Coronary artery (tissue), 2 donors: Measurements from ENCODE around the gene SPRED2.

Source experiments
- DNase-seq: peaks from one replicate; pipeline ENCODE4 v3.0.0-alpha.2; 2017; ENCODE audit warnings: low spot score
- H3K27ac ChIP-seq, 2 donors: fragments of 200-600 bp; sonication (generic); one replicate each; pipeline ENCODE4 v1.5.1; 2016 to 2019
- H3K4me3 ChIP-seq: fragments of 200-600 bp; sonication (generic); 2 replicates; pipeline ENCODE4 v1.5.1; 2016; ENCODE audit warnings: mild to moderate bottlenecking, moderate library complexity
- TF ChIP-seq, protein P1 (sequence below): fragments of 200-600 bp; sonication (generic); IDR thresholded peaks from one replicate; pipeline ENCODE4 v1.5.1; 2019; ENCODE audit warnings: antibody characterized with exemption

SPRED2 gene

DNA sequence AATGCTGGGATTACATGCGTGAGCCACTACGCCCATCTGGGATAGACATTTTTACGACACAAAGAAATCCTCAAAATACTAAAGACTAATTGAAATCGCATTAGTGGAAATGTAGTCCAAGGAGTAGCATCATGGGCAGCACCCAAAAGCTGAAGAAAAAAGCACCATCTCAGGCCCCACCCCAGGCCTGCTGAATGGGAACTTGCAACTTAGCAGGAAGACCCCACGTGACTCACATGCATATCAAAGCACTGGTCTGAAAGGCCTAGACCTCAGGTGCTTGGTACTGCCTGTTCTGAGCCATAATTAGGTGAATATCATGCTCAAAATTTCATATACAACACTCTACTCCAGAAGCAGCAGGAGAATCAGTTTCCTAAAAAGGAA, 28.9 kb downstream of the SPRED2 start:
- Histone ChIP-seq H3K4me3 (no peak overlapping the region), H3K27ac (no peak overlapping the region)
- TF ChIP-seq, protein P1, sequence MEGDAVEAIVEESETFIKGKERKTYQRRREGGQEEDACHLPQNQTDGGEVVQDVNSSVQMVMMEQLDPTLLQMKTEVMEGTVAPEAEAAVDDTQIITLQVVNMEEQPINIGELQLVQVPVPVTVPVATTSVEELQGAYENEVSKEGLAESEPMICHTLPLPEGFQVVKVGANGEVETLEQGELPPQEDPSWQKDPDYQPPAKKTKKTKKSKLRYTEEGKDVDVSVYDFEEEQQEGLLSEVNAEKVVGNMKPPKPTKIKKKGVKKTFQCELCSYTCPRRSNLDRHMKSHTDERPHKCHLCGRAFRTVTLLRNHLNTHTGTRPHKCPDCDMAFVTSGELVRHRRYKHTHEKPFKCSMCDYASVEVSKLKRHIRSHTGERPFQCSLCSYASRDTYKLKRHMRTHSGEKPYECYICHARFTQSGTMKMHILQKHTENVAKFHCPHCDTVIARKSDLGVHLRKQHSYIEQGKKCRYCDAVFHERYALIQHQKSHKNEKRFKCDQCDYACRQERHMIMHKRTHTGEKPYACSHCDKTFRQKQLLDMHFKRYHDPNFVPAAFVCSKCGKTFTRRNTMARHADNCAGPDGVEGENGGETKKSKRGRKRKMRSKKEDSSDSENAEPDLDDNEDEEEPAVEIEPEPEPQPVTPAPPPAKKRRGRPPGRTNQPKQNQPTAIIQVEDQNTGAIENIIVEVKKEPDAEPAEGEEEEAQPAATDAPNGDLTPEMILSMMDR, result no peak
- no peak for DNase-seq

DNA sequence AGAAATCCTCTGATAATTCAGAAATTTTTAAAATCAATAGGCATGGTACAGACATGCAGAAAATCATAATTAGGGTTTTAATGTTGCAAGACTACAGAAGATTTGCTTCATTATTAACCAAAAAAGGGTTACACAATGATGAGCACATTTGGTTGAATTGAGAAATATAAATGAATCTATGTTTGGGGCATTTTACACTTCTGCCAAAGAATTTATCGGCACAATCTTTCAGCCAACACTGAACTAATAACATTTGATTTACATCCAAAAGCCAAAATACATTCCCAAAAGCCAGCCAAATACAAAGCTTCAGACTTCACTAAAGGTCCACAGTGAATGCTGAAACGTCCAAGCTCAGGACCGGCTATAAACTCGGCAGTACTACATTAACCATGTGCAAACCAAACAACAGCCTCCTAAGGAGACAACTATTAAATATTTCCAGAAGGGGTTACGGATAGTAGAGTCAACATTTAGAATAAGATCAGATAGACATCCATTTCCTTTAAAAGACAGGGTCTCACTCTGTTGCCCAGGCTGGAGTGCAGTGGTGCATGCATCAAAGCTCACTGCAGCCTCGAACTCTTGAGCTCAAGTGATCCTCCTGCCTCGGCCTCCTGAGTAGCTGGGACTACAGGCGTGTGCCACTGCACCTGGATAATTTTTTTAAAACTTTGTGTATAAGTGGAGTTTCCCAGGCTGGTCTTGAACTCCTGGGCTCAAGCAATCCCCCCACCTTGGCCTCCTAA, 29.4 kb downstream of the SPRED2 start:
- Histone ChIP-seq H3K27ac (no peak overlapping the region), H3K4me3 (no peak overlapping the region)
- no peak for DNase-seq
- TF ChIP-seq, protein P1, result no peak

DNA sequence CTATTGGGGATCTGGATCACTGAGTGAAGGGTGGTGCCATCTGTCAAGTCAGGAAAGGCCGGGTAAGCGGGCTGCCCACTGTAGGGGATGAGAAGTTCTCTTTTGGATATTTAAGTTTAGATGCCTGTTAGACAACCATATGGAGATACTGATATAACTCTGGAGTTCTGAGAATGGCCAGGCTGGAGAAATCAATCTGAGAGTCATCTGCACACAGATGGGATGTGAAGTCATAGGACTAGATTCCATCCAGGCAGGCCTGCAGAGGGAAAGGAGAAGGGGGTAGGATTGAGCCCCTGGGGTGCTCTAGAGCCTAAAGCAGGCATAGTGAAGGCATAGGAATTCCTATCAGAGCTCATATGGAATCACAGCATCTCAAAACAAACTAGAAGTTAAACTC, 30.1 kb downstream of the SPRED2 start:
- TF ChIP-seq, protein P1, result no peak

DNA sequence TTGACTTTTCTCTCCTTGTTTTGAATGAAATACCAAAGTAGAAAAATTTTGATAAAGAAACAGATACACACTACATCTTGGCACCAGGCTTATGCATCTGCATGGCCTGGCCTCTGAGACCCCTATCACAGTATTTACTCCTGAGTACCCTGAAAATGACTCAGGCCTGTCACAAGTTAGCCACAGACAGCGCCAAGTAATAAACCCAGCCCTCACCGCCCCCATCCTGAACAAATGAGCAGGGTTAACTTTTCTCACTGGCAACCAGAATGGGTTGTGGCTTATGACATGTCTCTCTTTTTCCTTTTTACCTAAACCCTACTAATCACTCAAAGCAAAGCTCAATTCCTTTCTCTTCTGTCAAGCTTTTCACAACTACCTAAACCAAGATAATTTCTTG, 35.3 kb downstream of the SPRED2 start:
- peak overlapping the region; percentile 12 to 61 for H3K27ac ChIP-seq
- no peak overlapping the region for H3K4me3 ChIP-seq
- no peak for DNase-seq
- TF ChIP-seq, protein P1, result no peak

More for the DNA sequence above, 30.1 kb downstream of the SPRED2 start:
- H3K4me3 ChIP-seq, result no peak overlapping the region
- no peak overlapping the region for H3K27ac ChIP-seq
- no peak for DNase-seq

DNA sequence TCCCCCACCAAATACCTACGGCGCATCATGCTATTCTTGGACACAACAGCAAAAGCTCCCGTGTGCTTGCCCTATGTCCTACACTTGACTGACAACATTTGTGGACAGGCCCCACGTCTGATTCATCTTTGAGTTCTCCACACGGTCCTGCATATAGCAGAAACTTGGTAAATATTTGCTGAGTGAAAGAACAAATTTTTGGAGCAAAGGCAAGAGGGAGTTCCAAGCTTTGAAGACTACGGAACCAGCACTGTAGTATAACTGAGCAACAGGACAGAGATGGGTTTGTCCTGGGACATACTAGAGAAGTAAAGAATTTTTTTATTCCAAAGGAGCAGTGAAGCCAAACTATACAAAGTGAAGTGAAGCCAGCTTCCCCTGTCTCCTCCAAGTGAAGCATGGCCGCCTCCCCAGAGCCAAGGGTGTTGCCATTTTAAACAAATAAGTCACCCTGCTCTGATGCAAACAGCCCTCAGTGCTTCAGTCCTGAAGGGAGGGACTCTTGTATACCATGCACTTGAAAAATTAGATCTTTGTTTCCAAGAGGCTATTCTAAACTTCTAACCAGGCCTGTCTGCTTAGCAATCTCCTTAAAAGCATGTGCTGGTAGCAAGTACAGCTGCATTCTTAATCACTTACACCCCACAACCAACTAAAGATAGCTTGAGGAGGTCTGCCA, 35.9 kb downstream of the SPRED2 start:
- Histone ChIP-seq H3K4me3 (peak overlapping the region; percentile 3), H3K27ac (peak overlapping the region; percentile 12 to 61)
- DNase-seq, result no peak
- TF ChIP-seq, protein P1, result no peak

DNA sequence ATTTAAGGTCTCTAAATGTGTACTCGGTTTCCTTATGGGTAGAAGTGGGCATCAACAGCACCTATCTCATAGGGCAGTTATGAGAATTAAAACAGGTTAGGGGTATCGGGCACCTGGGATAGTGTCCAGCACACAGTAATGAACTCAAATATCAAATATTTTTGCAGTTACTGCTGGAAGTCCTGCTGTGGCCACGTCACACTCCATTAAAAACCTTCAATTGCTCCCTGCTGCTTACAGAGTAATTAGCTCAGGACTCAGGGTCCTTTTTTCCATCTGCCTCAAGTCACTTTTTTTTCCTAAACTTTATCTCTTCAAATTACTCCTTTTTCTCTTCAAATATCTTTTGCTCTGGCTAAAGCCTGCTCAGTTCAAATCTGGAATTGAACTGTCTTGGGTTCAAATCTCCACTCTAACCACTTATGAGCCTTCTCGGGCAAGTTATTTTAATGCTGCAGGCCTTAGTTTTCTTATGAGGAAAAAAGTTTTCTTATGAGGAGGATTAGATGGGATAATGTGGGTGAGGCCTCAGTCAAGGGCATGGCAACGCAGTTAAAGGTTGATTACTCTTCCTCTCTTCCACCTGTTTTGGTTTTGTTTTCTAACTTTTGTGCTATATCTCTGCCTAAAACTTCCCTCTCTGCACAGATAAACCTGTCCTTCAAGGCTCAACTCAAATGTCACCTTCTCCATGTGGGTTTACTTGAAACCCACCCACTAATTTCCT, 36.6 kb downstream of the SPRED2 start:
- Histone ChIP-seq H3K4me3 (peak overlapping the region; percentile 3), H3K27ac (peak overlapping the region in 1 of 2 donors; percentile 61)
- no peak for DNase-seq
- TF ChIP-seq, protein P1, result no peak
